Activated CD4-positive, alpha-beta T cell treated with anti-CD3 and anti-CD28 coated beads, Interleukin-10, Interleukin-2, amounts not matched to agents 100 ng/mL and 50 ng/mL, durations not matched to agents 16 hours and 8 hours (primary cell): Measurements from ENCODE around the gene UTF1.
A peak's percentile ranks its signal among the peaks of the same experiment; 100 is the strongest.
"Not testable (repeated sequence)": the region's sequence is repeated elsewhere in the genome, so short reads cannot be mapped to it uniquely, and the experiment has no call there.

Source experiments
- DNase-seq: peaks from one replicate; pipeline ENCODE4 v3.0.0-alpha.2; 2020

UTF1 gene

DNA sequence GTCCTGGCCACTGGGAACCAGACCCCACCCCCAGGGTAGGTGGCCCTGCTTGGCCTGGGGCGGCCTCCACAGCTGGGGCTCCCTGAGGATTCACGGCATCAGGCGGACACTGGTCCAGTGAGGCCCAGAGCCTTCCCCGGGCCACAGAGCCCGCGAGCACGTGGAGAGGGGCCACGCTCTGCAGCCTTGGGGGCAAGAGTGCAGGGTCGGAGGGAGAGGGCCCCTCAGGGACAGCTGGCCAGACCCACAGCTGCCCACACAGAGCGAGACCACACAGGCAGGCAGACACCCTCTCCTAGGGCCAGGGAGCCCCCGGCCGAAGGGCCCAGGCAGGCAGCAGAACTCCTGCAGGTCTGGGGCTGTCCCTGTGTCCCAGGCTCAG, 18.3 kb downstream of the UTF1 start:
- DNase-seq: no peak

DNA sequence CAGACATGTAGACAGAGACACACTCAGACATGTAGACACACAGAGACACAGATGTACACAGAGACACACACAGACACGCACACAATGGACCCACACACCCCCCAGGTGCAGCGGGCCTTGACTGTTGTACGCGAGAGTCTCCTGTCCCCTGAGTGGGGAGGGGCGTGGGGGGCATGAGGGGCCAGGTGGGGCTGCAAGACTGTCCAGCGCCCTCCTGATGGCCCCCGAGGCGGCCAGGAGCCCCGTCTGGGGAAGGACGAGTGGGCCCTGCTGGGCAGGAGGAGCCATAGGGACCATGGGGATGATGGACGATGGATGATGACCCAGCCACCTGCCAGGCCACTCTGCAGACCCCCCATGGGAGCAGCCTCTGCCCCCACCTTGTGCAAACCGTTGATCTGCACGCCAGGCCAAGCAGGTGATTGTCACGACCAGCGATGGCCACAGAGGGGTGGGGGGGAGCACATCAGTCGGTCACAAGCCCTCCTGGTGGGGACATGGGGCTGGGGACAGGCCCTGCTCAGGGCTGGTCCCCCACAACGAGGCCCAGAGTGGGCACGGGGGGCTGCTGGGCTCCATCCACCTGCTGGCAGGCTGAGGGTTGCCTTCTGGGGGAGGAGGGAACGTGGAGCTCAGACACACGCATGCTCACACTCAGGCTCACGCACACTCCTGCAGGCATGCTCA, 19.2 kb downstream of the UTF1 start:
- no peak for DNase-seq

DNA sequence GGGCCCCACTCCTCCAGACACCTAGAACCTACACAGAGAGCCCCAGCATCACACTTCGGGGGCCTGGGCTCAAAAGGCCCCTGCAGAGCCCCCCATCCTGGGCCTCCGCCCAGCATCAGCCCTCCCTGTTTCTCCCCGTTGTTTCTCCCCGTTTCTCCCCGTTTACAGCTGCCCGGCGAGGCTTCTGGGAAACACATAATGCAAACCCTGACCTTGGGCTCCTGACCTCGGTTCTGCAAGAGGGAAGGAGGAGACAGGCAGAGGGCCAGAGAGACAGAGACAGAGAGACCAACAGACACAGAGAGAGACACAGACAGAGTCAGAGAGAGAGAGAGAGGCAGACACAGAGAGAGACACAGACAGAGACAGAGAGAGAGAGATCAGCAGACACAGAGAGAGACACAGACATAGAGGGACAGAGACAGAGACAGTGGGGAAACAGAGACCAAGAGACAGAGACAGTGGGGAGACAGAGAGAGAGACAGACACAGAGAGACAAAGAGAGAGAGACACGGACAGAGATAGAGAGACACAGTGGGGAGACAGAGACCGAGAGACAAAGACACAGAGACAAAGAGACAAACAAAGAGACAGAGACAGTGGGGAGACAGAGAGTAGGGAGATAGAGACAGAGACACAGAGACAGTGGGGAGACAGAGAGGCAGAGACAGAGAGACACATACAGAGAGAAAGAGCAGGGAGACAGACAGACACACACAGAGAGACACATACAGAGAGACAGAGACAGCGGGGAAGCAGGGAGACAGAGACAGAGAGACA, 20.1 kb downstream of the UTF1 start:
- no peak for DNase-seq

DNA sequence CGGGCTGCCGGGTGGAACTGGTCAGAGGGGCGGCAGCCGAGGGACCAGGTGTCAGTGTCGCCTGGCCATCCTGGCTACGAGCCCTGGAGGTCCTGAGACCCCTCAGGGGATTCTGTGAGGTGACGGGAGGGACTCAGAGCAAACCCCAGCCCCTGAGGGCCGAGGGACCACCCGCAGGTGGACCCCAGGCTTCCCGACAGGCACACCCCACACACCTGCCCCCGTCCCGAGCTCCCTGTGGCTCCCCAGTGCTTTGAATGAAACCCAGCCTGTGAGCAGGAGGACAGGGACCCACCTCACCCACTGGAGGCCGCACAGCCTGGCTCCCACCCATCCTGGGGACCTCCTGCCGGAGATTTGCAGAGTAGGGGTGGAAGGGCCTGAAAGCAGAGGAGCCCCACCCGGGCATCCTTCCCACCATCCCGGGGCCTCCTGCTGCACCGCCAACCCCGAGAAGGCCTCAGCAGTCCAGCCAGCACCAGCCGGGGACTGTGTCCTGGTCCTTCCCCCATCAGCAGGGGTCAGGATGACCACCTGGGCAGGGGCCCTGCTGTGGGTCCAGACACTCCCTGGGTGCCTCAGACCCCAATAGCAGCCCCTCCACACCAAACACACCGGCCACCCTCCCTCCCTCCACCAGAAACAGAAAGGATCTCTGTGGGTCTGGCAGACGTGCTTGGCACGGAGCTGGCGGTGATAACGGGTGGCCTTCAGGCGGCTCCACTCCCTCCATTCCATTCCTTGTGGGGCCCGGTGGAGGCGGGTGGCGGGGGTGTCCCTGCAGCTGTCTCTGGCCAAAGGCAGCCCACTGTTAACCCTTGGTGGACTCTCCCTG, 21.6 kb downstream of the UTF1 start:
- DNase-seq: no peak

DNA sequence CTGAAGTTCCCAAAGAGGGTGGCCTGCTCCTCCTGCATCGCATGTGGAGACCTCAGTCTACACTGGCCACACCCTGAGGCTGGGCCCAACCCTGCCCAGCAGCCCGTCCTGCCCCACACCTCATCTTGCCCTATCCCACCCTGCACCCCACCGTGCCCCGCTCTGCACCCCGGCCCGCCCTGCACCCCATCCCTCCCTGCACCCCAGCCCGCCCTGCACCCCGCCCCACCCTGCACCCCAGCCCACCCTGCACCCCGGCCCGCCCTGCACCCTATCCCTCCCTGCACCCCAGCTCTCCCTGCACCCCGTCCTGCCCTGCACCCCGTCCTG, 22.2 kb downstream of the UTF1 start:
- DNase-seq: no peak

DNA sequence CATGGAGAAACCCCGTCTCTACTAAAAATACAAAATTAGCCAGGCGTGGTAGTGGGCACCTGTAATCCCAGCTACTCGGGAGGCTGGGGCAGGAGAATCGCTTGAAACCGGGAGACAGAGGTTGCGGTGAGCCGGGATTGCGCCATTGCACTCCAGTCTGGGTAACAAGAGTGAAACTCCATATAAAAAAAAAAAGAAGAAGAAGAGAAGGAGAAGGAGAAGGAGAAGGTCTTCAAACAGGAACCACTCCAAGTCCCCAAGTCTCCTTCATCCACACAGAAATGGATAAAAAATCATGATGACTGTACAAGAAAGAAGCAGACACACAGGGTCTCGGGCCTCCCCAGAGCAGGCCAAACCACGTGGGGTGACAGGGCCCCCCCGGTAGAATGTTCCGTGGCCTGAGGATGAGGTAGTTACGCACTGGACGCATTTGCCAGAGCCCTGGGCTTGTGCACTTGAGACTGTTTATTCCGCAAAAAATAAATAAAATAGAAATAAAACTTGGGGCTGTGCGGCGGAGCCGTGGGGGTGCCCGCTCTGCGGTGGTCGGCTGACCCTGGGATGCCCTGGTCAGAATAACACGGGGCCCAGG, 23.4 kb downstream of the UTF1 start:
- no peak for DNase-seq

DNA sequence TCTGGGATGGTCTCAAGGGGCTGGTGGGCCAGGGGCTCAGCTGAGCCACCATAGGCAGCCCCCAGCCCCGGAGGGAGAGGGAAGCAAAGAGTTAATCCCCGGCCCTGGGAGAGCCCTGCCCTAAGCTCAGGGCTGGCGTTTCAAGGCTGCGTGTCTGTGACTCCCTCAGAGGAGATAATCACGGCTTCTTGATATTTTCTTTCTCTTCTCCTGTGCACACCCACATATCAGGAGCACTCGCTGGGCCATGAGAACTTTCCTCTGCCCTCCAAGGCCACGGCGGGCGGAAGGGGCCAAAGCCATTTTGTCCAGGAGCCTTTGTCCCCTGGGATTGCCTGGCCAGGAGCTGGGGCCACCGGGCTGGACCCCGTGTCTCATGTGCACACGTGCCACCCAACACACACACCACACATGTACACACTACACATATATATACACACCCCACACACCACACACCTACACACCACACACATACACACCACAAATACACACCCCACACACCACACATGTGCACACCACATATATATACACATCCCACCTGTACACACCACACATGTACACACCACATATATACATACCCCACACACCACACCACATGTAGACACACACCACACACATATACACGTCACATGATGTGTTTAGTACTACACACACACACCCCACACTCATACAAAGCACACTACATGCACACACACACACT, 24.6 kb downstream of the UTF1 start:
- no peak for DNase-seq

DNA sequence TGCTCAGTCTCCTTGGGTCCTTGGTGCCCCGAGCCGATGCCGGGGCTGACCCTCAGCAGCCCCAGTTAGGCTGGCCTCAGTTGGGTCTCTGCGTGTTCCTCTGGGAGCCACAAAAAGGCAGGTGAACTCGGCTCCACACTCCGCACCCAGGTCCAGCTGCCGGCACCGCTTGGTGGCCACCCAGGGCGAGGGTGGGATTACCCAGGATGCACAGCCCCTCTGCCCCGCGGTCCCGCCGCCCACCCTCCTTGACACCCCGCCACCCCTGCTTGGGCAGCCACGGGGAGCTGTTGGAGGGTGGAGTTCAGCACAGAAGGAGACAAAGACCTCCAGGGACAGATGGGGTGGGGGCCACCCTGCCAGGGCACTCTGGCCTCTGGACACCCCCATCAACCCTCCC, 25.3 kb downstream of the UTF1 start:
- no peak for DNase-seq

DNA sequence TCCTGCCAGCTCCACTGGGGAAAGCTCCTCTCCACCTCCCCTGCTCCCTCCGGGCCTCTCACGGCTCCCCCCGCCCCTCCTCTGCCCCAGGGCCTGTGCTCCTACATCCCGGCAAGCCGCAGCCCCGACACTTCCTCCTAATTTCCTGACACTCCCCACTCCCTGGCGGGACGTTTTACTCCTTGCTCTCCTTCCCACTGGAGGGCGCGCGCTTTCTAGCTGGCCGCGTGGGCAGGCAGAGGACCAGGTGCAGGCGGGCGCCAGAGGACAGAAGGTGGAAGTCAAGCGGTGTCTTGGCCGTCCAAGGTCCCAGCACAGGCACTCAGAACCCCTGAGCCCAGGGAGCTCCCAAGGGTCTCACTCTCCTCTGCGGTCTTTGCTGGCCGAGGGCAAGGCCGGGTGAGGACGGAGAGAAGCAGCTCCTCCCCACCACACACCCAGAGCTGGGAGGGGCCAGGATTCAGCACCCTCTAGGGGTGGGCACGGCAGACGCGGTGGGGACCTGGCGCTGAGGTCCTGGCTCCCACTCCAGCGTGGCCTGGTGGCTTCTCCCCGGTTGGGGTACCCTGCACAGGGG, 27.6 kb downstream of the UTF1 start:
- peak; percentile 40 for DNase-seq

DNA sequence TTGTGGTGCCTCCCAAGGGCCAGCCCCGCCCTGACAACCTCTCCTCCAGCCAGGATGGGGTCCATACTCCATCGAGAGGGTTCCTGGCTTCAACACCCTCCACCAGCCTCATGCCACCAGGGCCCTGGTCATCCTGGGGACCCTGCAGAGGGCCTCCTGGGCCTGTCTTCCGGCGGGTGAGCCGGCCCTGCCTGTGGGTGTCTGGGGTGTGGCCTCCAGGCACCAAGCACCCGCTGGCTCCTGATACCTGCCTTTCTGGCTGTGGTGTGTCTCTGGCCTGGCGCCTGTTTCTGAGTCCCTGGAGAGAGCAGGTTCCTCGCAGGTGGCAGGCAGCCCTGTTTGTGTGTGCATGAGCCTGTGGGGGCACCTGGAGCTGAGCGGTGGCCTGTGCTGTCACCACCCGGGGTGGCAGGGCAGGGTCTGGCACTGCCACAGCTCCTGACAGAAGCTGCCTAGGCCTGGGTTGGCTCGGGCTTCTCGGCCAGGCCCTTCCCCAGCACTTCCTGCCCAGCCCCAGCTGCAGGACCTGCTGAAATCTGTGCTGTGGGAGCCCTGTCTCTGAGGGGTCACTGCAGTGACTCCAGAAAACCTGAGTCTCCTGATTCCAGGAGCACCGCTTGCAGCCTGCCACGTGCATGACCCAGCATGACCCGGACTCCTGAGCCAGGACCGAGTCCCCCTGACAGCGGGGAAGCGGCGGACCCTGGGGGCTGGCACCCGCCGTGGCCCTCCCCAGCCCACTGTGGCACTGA, 28.2 kb downstream of the UTF1 start:
- peak; percentile 66 for DNase-seq

DNA sequence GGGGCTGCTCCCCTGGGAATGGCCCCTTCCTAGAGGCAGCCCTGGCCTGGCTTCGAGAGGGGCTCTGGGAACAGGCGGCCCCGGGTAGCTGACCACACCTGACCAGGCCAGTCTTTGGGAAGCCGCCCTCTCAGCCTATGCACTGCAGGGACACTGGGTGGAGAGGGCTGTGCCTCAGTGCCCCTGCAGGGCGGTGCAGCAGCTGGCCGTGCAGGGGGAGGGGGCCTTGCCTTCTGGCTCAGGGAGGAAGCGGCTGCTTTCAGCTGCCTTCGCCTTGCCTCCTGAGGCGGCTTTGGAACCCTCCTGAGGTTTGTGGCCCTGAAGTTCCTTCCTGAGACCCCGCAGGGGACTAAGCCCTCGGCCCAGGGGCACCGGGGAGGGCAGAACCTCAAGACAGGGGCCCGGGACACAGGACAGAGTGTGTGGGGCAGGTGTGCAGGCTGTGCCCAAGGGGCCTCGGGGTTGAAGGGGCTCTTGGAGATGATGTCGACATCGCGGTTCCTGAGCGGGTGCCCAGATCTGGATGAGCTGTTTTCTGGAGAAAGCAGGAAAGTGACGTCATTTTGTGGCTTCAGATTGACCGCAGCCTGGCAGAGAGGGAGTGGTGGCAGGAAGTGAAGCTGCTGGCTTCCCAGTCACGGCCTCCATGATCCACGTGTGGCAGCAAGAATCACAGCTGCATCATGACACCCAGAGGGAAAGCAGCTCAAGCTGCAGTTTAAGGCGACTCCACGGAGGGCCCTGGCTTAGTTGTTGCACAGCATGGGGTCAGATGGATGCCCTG, 29.0 kb downstream of the UTF1 start:
- peak; percentile 96 for DNase-seq

DNA sequence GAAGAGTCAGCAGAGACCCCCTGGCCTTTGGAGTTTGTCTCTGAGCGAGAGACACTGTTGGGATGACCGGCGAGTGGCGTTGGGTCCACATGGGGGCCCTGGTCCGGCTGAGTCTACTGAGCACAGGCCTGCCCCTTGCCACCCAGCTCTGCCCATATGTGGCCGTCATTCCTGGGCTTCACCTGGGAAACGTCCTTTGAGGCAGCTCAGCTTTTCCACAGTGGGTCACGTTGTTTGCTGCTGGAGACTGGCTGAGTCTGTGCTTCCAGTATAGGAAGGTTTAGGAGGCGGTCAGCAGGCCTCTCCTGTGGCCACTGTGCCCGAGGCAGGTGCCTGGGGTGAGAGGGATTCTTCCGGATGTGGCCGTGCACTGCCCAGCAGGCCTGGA, 29.6 kb downstream of the UTF1 start:
- no peak for DNase-seq

DNA sequence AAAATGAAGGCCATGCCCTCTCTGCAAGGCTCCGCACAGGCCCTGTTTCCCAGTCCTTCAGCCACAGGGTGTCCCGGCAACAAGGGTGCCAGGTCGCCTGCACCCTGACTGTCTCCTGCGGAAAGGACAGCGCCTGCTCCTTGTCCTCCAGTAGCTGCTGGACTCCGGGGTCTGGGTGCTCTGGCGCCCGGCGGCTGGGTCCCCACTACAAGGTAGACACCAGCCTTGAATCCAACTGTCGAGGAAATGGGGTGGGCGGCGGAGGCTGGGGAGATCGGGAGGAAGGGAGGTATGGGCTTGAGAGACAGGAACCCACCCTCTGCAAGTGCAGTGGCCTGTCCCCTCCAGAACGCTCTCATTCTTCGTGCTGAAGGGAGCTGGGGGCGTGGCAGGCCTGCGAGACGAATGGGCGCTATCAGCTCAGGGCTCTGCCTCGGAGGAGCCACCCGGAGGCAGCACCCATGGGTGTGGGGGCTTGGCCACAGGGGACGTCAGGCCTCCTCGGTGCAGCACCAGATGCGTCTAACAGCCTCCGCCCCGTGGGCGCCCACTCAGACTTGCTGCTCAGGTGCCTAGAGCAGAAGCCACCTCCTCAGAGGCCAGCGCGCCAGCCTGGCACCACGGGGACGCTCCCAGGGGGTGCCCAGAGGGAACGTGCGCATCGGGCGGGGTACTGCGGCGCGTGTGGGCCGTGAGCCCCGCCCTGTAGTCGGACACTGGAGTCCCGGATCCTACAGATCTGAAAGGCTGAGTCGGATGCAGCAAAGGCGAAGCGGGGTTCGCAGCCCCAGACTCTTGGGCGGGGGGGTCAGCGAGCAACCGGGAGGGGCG, 31.1 kb downstream of the UTF1 start:
- peak; percentile 70 for DNase-seq

DNA sequence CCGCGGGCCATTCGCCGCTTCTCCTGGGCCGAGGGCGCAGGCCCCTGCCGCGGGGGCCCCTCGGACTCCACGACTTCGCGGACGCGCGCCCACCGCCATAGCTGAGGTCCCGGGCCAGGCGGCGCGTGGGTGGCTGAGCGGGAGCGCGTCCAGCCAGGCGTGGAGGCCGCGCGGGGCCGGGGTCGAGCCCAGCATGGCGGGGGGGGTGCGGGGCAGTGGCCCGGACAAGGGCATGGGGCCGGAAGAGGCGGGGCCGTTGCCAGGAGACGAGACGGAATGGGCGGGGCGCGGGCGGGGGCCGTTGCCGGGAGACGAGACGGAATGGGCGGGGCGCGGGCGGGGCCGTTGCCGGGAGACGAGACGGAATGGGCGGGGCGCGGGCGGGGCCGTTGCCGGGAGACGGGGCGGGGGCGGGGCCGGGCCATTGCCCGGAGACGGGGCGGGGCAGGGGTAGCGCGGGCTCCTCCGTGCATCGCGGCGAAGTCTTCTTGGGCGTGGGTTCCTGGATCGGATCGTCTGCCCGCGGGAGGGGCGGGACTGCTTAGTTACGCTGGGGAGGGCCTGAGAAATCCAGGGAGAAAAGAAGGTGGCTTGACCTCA, 31.8 kb downstream of the UTF1 start:
- DNase-seq: peak; percentile 89

DNA sequence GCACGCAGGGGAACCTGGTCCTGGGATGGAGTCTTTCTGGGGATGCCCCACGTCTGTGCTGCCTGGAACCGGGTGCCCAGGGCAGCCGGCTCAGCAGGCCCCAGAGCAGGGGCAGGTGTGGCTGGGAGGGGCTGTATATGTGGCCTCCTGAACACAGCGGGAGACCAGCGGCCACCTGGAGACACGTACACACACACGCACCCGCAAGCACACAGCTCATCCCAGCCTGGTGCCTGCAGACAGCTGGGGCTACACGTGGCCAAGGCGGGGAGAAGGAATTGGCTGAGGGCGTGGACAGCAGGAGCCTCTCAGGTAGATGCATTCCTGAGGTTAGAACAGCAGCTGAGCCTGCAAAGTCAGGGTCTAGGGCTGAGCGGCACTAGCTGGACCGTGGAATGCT, 32.7 kb downstream of the UTF1 start:
- no peak for DNase-seq

DNA sequence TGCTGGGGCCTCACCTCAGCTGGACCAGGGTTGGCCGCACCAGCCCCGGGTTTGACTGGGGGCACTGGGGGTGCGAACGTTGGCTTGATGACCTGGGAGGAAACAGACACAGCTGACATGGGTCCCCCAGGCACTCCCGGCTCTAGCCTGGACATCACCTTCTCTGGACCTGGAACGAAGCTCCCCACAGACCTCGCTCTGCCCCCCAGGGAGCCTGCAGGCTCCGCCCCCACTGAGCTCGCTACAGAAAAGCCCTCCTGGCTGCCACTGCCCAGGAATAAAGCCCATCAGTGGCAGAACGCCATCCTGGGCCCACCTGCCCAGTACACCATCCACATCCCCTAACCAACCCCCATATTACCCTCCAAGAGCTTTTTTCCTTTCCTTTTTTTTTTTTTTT, 33.7 kb downstream of the UTF1 start:
- DNase-seq: no peak

DNA sequence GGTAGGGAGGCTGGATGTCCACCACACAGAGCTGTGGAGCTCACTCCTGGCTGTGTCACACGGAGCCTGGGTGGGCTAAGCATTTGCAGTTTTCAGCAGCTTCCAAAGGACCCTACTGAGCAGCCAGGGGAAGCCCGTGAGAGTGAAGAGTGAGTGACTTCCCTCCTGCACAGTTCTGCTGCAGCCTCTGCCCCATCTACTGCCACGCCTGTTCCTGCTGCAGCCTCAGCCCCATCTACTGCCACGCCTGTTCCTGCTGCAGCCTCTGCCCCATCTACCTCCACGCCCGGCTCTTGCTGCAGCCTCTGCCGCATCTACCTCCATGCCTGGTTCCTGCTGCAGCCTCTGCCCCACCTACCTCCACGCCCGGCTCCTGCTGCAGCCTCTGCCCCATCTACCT, 34.4 kb downstream of the UTF1 start:
- DNase-seq: peak; percentile 55

DNA sequence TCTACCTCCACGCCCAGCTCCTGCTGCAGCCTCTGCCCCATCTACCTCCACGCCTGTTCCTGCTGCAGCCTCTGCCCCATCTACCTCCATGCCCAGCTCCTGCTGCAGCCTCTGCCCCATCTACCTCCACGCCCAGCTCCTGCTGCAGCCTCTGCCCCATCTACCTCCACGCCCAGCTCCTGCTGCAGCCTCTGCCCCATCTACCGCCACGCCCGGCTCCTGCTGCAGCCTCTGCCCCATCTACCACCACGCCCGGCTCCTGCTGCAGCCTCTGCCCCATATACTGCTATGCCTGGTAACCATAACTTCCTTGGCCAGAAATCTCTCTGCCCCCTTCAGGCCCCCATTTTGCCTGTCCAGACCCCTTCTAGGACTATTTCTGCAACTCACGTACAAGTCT, 35.0 kb downstream of the UTF1 start:
- not testable (repeated sequence) for DNase-seq

DNA sequence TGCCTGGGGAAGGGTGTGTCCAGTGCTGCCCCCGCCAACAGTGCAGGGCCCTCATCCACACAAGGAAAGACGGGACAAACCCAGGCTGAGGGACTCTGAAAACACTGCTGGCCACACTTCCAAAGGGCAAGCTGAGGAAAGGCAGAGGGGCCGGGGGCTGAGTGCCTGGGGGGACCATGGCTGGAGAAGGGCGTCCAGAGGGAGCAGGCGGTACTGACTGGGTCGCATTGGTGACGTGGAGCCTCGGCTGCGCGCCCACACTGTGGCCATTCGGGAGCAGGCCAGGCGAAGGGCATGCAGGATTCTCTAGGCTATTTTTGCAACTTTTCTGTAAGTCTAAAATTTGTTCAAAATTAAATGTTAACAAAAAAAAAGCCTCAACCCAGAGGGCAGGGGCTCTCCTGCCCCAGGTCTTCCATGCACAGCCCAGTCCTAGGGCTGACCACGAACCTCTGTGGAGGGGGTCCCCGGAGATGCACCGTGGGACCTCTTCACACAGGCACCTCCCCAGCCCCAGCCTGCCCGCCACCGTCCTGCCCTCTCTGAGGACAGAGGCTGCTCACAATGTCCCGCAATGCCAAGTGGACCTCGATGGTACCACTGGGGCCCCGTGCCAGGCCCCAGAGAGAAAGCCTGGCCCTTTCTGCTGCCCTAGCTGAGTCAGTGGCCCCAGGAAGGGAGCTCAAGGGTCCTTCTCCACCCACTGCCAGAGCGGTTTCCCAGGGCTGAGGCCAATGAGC, 36.2 kb downstream of the UTF1 start:
- DNase-seq: no peak
